WTC11 (cell line): ENCODE data around the gene PAM.

Source experiments
- CTCF ChIP-seq: fragments of 200-600 bp; IDR thresholded peaks from 2 replicates; pipeline ENCODE4 v1.8.0; 2022; ENCODE audit warnings: antibody characterized with exemption
- TEAD4 ChIP-seq: sonication (generic); formaldehyde crosslinking; IDR thresholded peaks from 2 replicates; pipeline ENCODE4 v1.8.0; 2022; ENCODE audit warnings: mild to moderate bottlenecking, missing genetic modification reagents

- TF ChIP-seq CTCF (no peak), TEAD4 (CRISPR knock-in tag) (no peak)
Observed at GRCh38 chr5:102733534-102733933, 21.6 kb upstream of the PAM start.
